IMR-90 (cell line): ENCODE data around the gene ATXN1. TPM values are rescaled to one million over a fixed set of nuclear protein-coding genes. Genes with fewer than 3 reads are reported as not detected.

Source experiments
- ATAC-seq: fragments of 200-7000 bp; cut with Tn5 transposase; 2 replicates; pipeline ENCODE4 v1.9.1; 2020; ENCODE audit warnings: low read depth, mild to moderate bottlenecking, moderate library complexity
- BruUV-seq: library from RNA; stranded (reverse); fragments of 400-500 nt; replicated peaks from 2 replicates; lab custom pipeline; 2021; lab: Mats Ljungman, UMichigan
- CTCF ChIA-PET: fragments of 300-600 bp; formaldehyde crosslinking; extraction: SDS; loops from one replicate; lab custom pipeline; 2021; ENCODE audit warnings: antibody characterized with exemption; lab: Yijun Ruan, JAX
- POLR2A ChIA-PET: fragments of 300-600 bp; sonication (Branson Sonifier 250); formaldehyde crosslinking; loops from one replicate; lab custom pipeline; 2022; ENCODE audit warnings: antibody characterized with exemption; ENCODE audit not compliant: unreplicated experiment; lab: Charles Lee
- DNase-seq: peaks from one replicate; pipeline ENCODE4 v3.0.0; 2013
- H2AFZ ChIP-seq: replicated peaks from 2 replicates; pipeline ENCODE3; 2013; ENCODE audit warnings: low read length, mild to moderate bottlenecking; ENCODE audit not compliant: poor library complexity
- H2AK5ac ChIP-seq: 2 replicates; pipeline ENCODE4 v1.6.1; 2013; ENCODE audit warnings: low read depth, low read length, inconsistent platforms
- H2AK9ac ChIP-seq: replicated peaks from 2 replicates; pipeline ENCODE3; 2013; ENCODE audit warnings: mild to moderate bottlenecking, low read depth, low read length, moderate library complexity; ENCODE audit not compliant: poor library complexity
- H2BK120ac ChIP-seq: 2 replicates; pipeline ENCODE4 v1.6.1; 2013; ENCODE audit warnings: low read depth, low read length, inconsistent platforms
- H2BK15ac ChIP-seq: 3 replicates; pipeline ENCODE4 v1.6.1; 2013; ENCODE audit warnings: low read depth, low read length, inconsistent platforms
- H2BK20ac ChIP-seq: 2 replicates; pipeline ENCODE4 v1.6.1; 2013; ENCODE audit warnings: low read depth, mild to moderate bottlenecking, inconsistent platforms, low read length, moderate library complexity
- H2BK5ac ChIP-seq: 2 replicates; pipeline ENCODE4 v1.6.1; 2013; ENCODE audit warnings: mild to moderate bottlenecking, low read depth, low read length, inconsistent platforms; ENCODE audit not compliant: poor library complexity, severe bottlenecking
- H3K14ac ChIP-seq: replicated peaks from 2 replicates; pipeline ENCODE4 v1.6.1; 2013; ENCODE audit warnings: low read depth, low read length, inconsistent platforms
- H3K18ac ChIP-seq: 2 replicates; pipeline ENCODE4 v1.6.1; 2013; ENCODE audit warnings: low read depth, low read length, control low read depth
- H3K23ac ChIP-seq: 2 replicates; pipeline ENCODE4 v1.6.1; 2013; ENCODE audit warnings: low read depth, low read length, inconsistent platforms
- H3K27ac ChIP-seq: 2 replicates; pipeline ENCODE4 v1.5.1; 2013; ENCODE audit warnings: mild to moderate bottlenecking, control low read depth, low read length; ENCODE audit not compliant: insufficient read depth
- H3K27me3 ChIP-seq: 2 replicates; pipeline ENCODE4 v1.6.1; 2013; ENCODE audit warnings: low read length; ENCODE audit not compliant: control insufficient read depth, insufficient read depth
- H3K36me3 ChIP-seq: 2 replicates; pipeline ENCODE4 v1.6.1; 2013; ENCODE audit warnings: low read length, mixed read lengths; ENCODE audit not compliant: control insufficient read depth, insufficient read depth
- H3K4ac ChIP-seq: 2 replicates; pipeline ENCODE4 v1.6.1; 2013; ENCODE audit warnings: low read depth, low read length, inconsistent platforms
- H3K4me1 ChIP-seq: 2 replicates; pipeline ENCODE4 v1.6.1; 2013; ENCODE audit warnings: low read length, mixed read lengths; ENCODE audit not compliant: control insufficient read depth, insufficient read depth
- H3K4me2 ChIP-seq: 2 replicates; pipeline ENCODE4 v1.6.1; 2013; ENCODE audit warnings: low read depth, mild to moderate bottlenecking, control low read depth, low read length, moderate library complexity
- H3K4me3 ChIP-seq: 2 replicates; pipeline ENCODE4 v1.5.1; 2013; ENCODE audit warnings: low read depth, mild to moderate bottlenecking, control low read depth, low read length, moderate library complexity; ENCODE audit not compliant: insufficient read depth
- H3K56ac ChIP-seq: 2 replicates; pipeline ENCODE4 v1.6.1; 2013; ENCODE audit warnings: low read length, inconsistent platforms; ENCODE audit not compliant: insufficient read depth; ENCODE audit errors: extremely low read depth
- H3K79me1 ChIP-seq, 2 experiments: 2 replicates each; pipeline ENCODE4 v1.6.1; 2013; ENCODE audit warnings: low read length in 2 of 2, inconsistent platforms in 1 of 2, low read depth in 1 of 2
- H3K9ac ChIP-seq: 2 replicates; pipeline ENCODE4 v1.6.1; 2013; ENCODE audit warnings: low read depth, low read length, control low read depth
- H3K9me1 ChIP-seq: 2 replicates; pipeline ENCODE4 v1.6.1; 2013; ENCODE audit warnings: low read length, inconsistent platforms; ENCODE audit not compliant: insufficient read depth
- H3K9me3 ChIP-seq: 2 replicates; pipeline ENCODE4 v1.6.1; 2013; ENCODE audit warnings: low read length; ENCODE audit not compliant: control insufficient read depth, insufficient read depth
- H4K20me1 ChIP-seq: 2 replicates; pipeline ENCODE4 v1.6.1; 2013; ENCODE audit warnings: low read length, inconsistent platforms; ENCODE audit not compliant: insufficient read depth
- H4K5ac ChIP-seq: 2 replicates; pipeline ENCODE4 v1.6.1; 2013; ENCODE audit warnings: mild to moderate bottlenecking, low read depth, low read length, control low read depth
- H4K8ac ChIP-seq, 2 experiments: 2 replicates each; pipeline ENCODE4 v1.6.1; 2013; ENCODE audit warnings: low read depth in 2 of 2, low read length in 2 of 2, control low read depth in 1 of 2, inconsistent platforms in 1 of 2
- H4K91ac ChIP-seq: 2 replicates; pipeline ENCODE4 v1.6.1; 2013; ENCODE audit warnings: low read depth, low read length, inconsistent platforms; ENCODE audit not compliant: insufficient read depth
- BHLHE40 ChIP-seq: fragments of 150-350 bp; IDR thresholded peaks from 2 replicates; pipeline ENCODE4 v1.6.1; 2016; ENCODE audit warnings: mild to moderate bottlenecking, low read depth, low read length
- CEBPB ChIP-seq: IDR thresholded peaks from 2 replicates; pipeline ENCODE4 v1.6.1; 2012; ENCODE audit warnings: low read depth, low read length, improper control_type of control experiment
- CHD1 ChIP-seq: IDR thresholded peaks from 2 replicates; pipeline ENCODE4 v1.6.1; 2012; ENCODE audit warnings: low read depth, low read length, improper control_type of control experiment
- FOS ChIP-seq: fragments of 150-350 bp; IDR thresholded peaks from 2 replicates; pipeline ENCODE4 v1.6.1; 2016; ENCODE audit warnings: low read depth, low read length
- NFE2L2 ChIP-seq: fragments of 150-350 bp; IDR thresholded peaks from 2 replicates; pipeline ENCODE4 v1.6.1; 2016; ENCODE audit warnings: low read depth, mild to moderate bottlenecking, low read length
- POLR2A ChIP-seq: IDR thresholded peaks from 2 replicates; pipeline ENCODE4 v1.6.1; 2012; ENCODE audit warnings: mild to moderate bottlenecking, low read depth, low read length
- RCOR1 ChIP-seq: IDR thresholded peaks from 2 replicates; pipeline ENCODE4 v1.6.1; 2012; ENCODE audit warnings: mild to moderate bottlenecking, low read length, improper control_type of control experiment; ENCODE audit not compliant: insufficient replicate concordance
- SMC3 ChIP-seq: fragments of 150-350 bp; IDR thresholded peaks from 2 replicates; pipeline ENCODE4 v1.6.1; 2016; ENCODE audit warnings: low read depth, mild to moderate bottlenecking, antibody characterized with exemption, low read length, moderate library complexity
- USF2 ChIP-seq: fragments of 150-350 bp; IDR thresholded peaks from 2 replicates; pipeline ENCODE4 v1.6.1; 2017; ENCODE audit warnings: mild to moderate bottlenecking, antibody characterized with exemption, low read length, low read depth
- WGBS, 2 experiments: methylation state at CpG; one replicate each; pipeline versions ENCODE4 v1.1.5 to v1.1.7; 2013; ENCODE audit warnings: missing lambda C conversion rate in 2 of 2; ENCODE audit not compliant: insufficient read length in 1 of 2; ENCODE audit errors: extremely low coverage in 2 of 2; 5-methylcytosine and 5-hydroxymethylcytosine counted together
- dilution Hi-C: fragments of 300-500 bp; cut with HindIII; formaldehyde crosslinking; loops from one replicate; pipeline ENCODE4 v1.14.3; 2018; ENCODE audit warnings: low sequenced_read_pairs; ENCODE audit not compliant: unreplicated experiment
- in situ Hi-C: fragments of 300-500 bp; cut with MboI; formaldehyde crosslinking; loops from 3 replicates; pipeline ENCODE4 v1.14.3; 2019; ENCODE audit warnings: low sequenced_read_pairs, inconsistent platforms, mixed read lengths
- intact Hi-C: fragments of 100-400 bp; cut with micrococcal nuclease; formaldehyde crosslinking; loops from 2 replicates; pipeline ENCODE4 v1.10.0; 2022
- polyA plus RNA-seq, 3 experiments: library from polyadenylated mRNA; depleted of rRNA; stranded (reverse); fragments of >200 nt; gene quantifications; 2 replicates each; pipeline ENCODE4 v1.2.3, GENCODE V29; 2012; ENCODE audit warnings: low replicate concordance in 1 of 3
- total RNA-seq: library from RNA; depleted of rRNA; stranded (reverse); fragments of >200 nt; gene quantifications from 2 replicates; pipeline ENCODE4 v1.2.3, GENCODE V29; 2012

ATXN1 gene
- total and polyA plus RNA-seq, 2 of the 4 experiments (the other 2 are of a cell fraction) = 7.3 to 11.1 TPM

GRCh38 chr6:16257999-16258708 is 503.1 kb downstream of the ATXN1 start:
- ATAC-seq = peak; percentile 44; the same call in 1 of the 2 replicates
- no peak overlapping the region for H2AK9ac ChIP-seq
- dilution Hi-C loops (no loop called here), in situ Hi-C loops (no loop called here), intact Hi-C loops (no loop called here)
- TF ChIP-seq SMC3 = no peak
- TF ChIP-seq USF2 = no peak
- TF ChIP-seq RCOR1 = no peak
- no peak for TF ChIP-seq NFE2L2
- no peak for TF ChIP-seq FOS
- no peak for TF ChIP-seq BHLHE40
- no peak for TF ChIP-seq CHD1
- TF ChIP-seq POLR2A = no peak
- TF ChIP-seq CEBPB = no peak
- WGBS, 2 experiments = 83% methylated on average over 5 of the region's 7 CpGs; no CpG with 5 or more reads in 1 of the 2 experiments
- POLR2A ChIA-PET = no interaction called here
- no peaks in the 10 kb centered on the region; the same call in 1 of the 2 replicates for H3K4me1 ChIP-seq
- H2BK15ac ChIP-seq = no peak overlapping the region
- no peak overlapping the region for H2BK20ac ChIP-seq
- no peak overlapping the region for H3K4me2 ChIP-seq
- CTCF ChIA-PET = no interaction called here
- no peak overlapping the region for H2BK5ac ChIP-seq
- H3K27me3 ChIP-seq = no peaks in the 10 kb centered on the region
- H3K79me1 ChIP-seq = no peaks in the 10 kb centered on the region
- no peak overlapping the region for H3K27ac ChIP-seq
- H2AK5ac ChIP-seq = no peak overlapping the region
- H3K18ac ChIP-seq = no peak overlapping the region
- H3K14ac ChIP-seq = no peak overlapping the region
- no peaks in the 10 kb centered on the region for H3K9me1 ChIP-seq
- no peak overlapping the region for H4K5ac ChIP-seq
- peak overlapping the region; percentile 14 for H2AFZ ChIP-seq
- H3K23ac ChIP-seq = no peak overlapping the region
- no peak overlapping the region for H3K4me3 ChIP-seq
- no peaks in the 10 kb centered on the region for H3K36me3 ChIP-seq
- H3K56ac ChIP-seq = no peak overlapping the region
- H3K9me3 ChIP-seq = no peaks in the 10 kb centered on the region
- H3K4ac ChIP-seq = no peak overlapping the region
- H4K20me1 ChIP-seq = no peaks in the 10 kb centered on the region
- no peak overlapping the region for H3K9ac ChIP-seq
- H4K91ac ChIP-seq = no peak overlapping the region
- no peak overlapping the region for H2BK120ac ChIP-seq
- peak; percentile 17 for DNase-seq
- no TSS peak for BruUV-seq
- H4K8ac ChIP-seq = no peak overlapping the region
